CMK (cell line): ENCODE measurements around the gene TACR2.

Experiments used
- DNase-seq: peaks from one replicate; pipeline ENCODE4 v3.0.0-alpha.2; 2010; ENCODE audit warnings: low read depth

The TACR2 gene

GRCh38 chr10:69402386-69402785, 14.3 kb downstream of the TACR2 start:
- DNase-seq: no peak

GRCh38 chr10:69401416-69401815, 15.3 kb downstream of the TACR2 start:
- DNase-seq: no peak

GRCh38 chr10:69400936-69401335, 15.8 kb downstream of the TACR2 start:
- no peak for DNase-seq

- no peak for DNase-seq
Observed at GRCh38 chr10:69398466-69398865, 18.3 kb downstream of the TACR2 start.

- no peak for DNase-seq
Observed at GRCh38 chr10:69397972-69398371, 18.7 kb downstream of the TACR2 start.

GRCh38 chr10:69394020-69394419, 22.7 kb downstream of the TACR2 start:
- DNase-seq: no peak

- peak; percentile 63 for DNase-seq
Observed at GRCh38 chr10:69392481-69393000, 24.2 kb downstream of the TACR2 start.

GRCh38 chr10:69391158-69391557, 25.6 kb downstream of the TACR2 start:
- DNase-seq: no peak

- DNase-seq: no peak
Observed at GRCh38 chr10:69389827-69390490, 26.8 kb downstream of the TACR2 start.

- DNase-seq: no peak
Observed at GRCh38 chr10:69388488-69388887, 28.2 kb downstream of the TACR2 start.

- no peak for DNase-seq
Observed at GRCh38 chr10:69387500-69387899, 29.2 kb downstream of the TACR2 start.

- no peak for DNase-seq
Observed at GRCh38 chr10:69385454-69386350, 31.0 kb downstream of the TACR2 start.

- DNase-seq: no peak
Observed at GRCh38 chr10:69384320-69384719, 32.4 kb downstream of the TACR2 start.

- DNase-seq: no peak
Observed at GRCh38 chr10:69383558-69383957, 33.2 kb downstream of the TACR2 start.

- no peak for DNase-seq
Observed at GRCh38 chr10:69382382-69383117, 34.2 kb downstream of the TACR2 start.

- DNase-seq: no peak
Observed at GRCh38 chr10:69379800-69380199, 36.9 kb downstream of the TACR2 start.

- no peak for DNase-seq
Observed at GRCh38 chr10:69377933-69378332, 38.8 kb downstream of the TACR2 start.

- no peak for DNase-seq
Observed at GRCh38 chr10:69377191-69377590, 39.5 kb downstream of the TACR2 start.

- DNase-seq: no peak
Observed at GRCh38 chr10:69376662-69377061, 40.1 kb downstream of the TACR2 start.

- no peak for DNase-seq
Observed at GRCh38 chr10:69375307-69376151, 41.2 kb downstream of the TACR2 start.

- no peak for DNase-seq
Observed at GRCh38 chr10:69374931-69375306, 41.8 kb downstream of the TACR2 start.

- DNase-seq: no peak
Observed at GRCh38 chr10:69374242-69374641, 42.5 kb downstream of the TACR2 start.
